Astrocyte (in vitro differentiated cells and primary cell): ENCODE data around the gene RBCK1. TPM values are rescaled to one million over a fixed set of nuclear protein-coding genes. Genes with fewer than 3 reads are reported as not detected.
A peak's percentile ranks its signal among the peaks of the same experiment; 100 is the strongest.

Source experiments
- DNase-seq: peaks from one replicate; pipeline ENCODE4 v3.0.0-alpha.2; 2010; ENCODE audit warnings: low read depth
- FAIRE-seq: peaks from 2 replicates; lab custom pipeline; 2011; peaks lifted over from hg19 to GRCh38; lab: Jason Lieb, UNC
- H2AFZ ChIP-seq: 2 replicates; pipeline ENCODE4 v1.6.0; 2012; ENCODE audit warnings: low read depth, low read length, inconsistent platforms
- H3K27ac ChIP-seq: 2 replicates; pipeline ENCODE4 v1.5.1; 2011; ENCODE audit warnings: low read depth, low read length, inconsistent platforms
- H3K27me3 ChIP-seq: 2 replicates; pipeline ENCODE4 v1.6.0; 2011; ENCODE audit warnings: low read length, inconsistent platforms; ENCODE audit not compliant: insufficient read depth
- H3K36me3 ChIP-seq: 2 replicates; pipeline ENCODE4 v1.5.1; 2011; ENCODE audit warnings: low read length, inconsistent platforms; ENCODE audit not compliant: insufficient read depth
- H3K4me1 ChIP-seq: 2 replicates; pipeline ENCODE4 v1.5.1; 2011; ENCODE audit warnings: low read length, inconsistent platforms; ENCODE audit not compliant: insufficient read depth
- H3K4me2 ChIP-seq: 2 replicates; pipeline ENCODE4 v1.6.0; 2012; ENCODE audit warnings: low read length, inconsistent platforms
- H3K4me3 ChIP-seq: 2 replicates; pipeline ENCODE4 v1.5.1; 2011; ENCODE audit warnings: low read depth, mild to moderate bottlenecking, low read length, inconsistent platforms; ENCODE audit not compliant: insufficient read depth
- H3K79me2 ChIP-seq: 2 replicates; pipeline ENCODE4 v1.6.0; 2012; ENCODE audit warnings: mild to moderate bottlenecking, low read length, inconsistent platforms; ENCODE audit not compliant: insufficient read depth
- H3K9ac ChIP-seq: 2 replicates; pipeline ENCODE4 v1.6.0; 2012; ENCODE audit warnings: mild to moderate bottlenecking, low read length, inconsistent platforms
- H3K9me3 ChIP-seq: 2 replicates; pipeline ENCODE4 v1.5.1; 2012; ENCODE audit warnings: low read depth, mild to moderate bottlenecking, low read length, inconsistent platforms; ENCODE audit not compliant: insufficient read depth
- H4K20me1 ChIP-seq: 2 replicates; pipeline ENCODE4 v1.6.0; 2012; ENCODE audit warnings: low read length, inconsistent platforms; ENCODE audit not compliant: insufficient read depth
- H3K27ac Mint-ChIP-seq: one replicate; pipeline ENCODE4 v1.8.0; 2021; ENCODE audit warnings: mild to moderate bottlenecking, mixed read lengths; ENCODE audit not compliant: unreplicated experiment
- H3K27me3 Mint-ChIP-seq: one replicate; pipeline ENCODE4 v1.8.0; 2021; ENCODE audit warnings: low read depth, mixed read lengths; ENCODE audit not compliant: unreplicated experiment
- H3K36me3 Mint-ChIP-seq: one replicate; pipeline ENCODE4 v1.8.0; 2021; ENCODE audit warnings: low read depth, mixed read lengths; ENCODE audit not compliant: unreplicated experiment
- H3K4me1 Mint-ChIP-seq: one replicate; pipeline ENCODE4 v1.8.0; 2021; ENCODE audit warnings: low read depth, mixed read lengths; ENCODE audit not compliant: unreplicated experiment
- H3K4me3 Mint-ChIP-seq: one replicate; pipeline ENCODE4 v1.8.0; 2021; ENCODE audit warnings: mild to moderate bottlenecking, moderate library complexity, mixed read lengths; ENCODE audit not compliant: unreplicated experiment
- H3K9me3 Mint-ChIP-seq: one replicate; pipeline ENCODE4 v1.8.0; 2021; ENCODE audit warnings: mild to moderate bottlenecking, mixed read lengths; ENCODE audit not compliant: unreplicated experiment
- EZH2 ChIP-seq: IDR thresholded peaks from 2 replicates; pipeline ENCODE4 v1.6.1; 2012; ENCODE audit warnings: mild to moderate bottlenecking, low read length, inconsistent platforms; ENCODE audit not compliant: insufficient read depth
- total RNA-seq: library from RNA; stranded (reverse); gene quantifications from 2 replicates; pipeline ENCODE4 v1.2.1, GENCODE V29; 2021
- TF ChIP-seq, protein P1 (sequence below): IDR thresholded peaks from 2 replicates; pipeline ENCODE4 v1.5.1; 2011; ENCODE audit warnings: low read depth, mild to moderate bottlenecking, inconsistent platforms, low read length, moderate library complexity; ENCODE audit not compliant: insufficient read depth

Gene RBCK1
- total RNA-seq, 1 donor from 2014 or later: 124 TPM

- H3K4me3 Mint-ChIP-seq: no peak overlapping the region
- peaks cover 18% of the 10 kb centered on the region for H3K4me1 Mint-ChIP-seq
- H2AFZ ChIP-seq: no peak overlapping the region
- no peak overlapping the region for H3K4me2 ChIP-seq
- DNase-seq: no peak
- H3K9ac ChIP-seq: no peak overlapping the region
- H3K36me3 ChIP-seq: peaks cover 24% of the 10 kb centered on the region
- peaks cover 26% of the 10 kb centered on the region for H4K20me1 ChIP-seq
- H3K27ac ChIP-seq: no peak overlapping the region
- TF ChIP-seq, protein P1, sequence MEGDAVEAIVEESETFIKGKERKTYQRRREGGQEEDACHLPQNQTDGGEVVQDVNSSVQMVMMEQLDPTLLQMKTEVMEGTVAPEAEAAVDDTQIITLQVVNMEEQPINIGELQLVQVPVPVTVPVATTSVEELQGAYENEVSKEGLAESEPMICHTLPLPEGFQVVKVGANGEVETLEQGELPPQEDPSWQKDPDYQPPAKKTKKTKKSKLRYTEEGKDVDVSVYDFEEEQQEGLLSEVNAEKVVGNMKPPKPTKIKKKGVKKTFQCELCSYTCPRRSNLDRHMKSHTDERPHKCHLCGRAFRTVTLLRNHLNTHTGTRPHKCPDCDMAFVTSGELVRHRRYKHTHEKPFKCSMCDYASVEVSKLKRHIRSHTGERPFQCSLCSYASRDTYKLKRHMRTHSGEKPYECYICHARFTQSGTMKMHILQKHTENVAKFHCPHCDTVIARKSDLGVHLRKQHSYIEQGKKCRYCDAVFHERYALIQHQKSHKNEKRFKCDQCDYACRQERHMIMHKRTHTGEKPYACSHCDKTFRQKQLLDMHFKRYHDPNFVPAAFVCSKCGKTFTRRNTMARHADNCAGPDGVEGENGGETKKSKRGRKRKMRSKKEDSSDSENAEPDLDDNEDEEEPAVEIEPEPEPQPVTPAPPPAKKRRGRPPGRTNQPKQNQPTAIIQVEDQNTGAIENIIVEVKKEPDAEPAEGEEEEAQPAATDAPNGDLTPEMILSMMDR: no peak
- TF ChIP-seq EZH2: no peak
- H3K27me3 Mint-ChIP-seq: no peaks in the 10 kb centered on the region
- H3K27me3 ChIP-seq: no peaks in the 10 kb centered on the region
- peaks cover 28% of the 10 kb centered on the region for H3K36me3 Mint-ChIP-seq
- no peaks in the 10 kb centered on the region for H3K79me2 ChIP-seq
- H3K9me3 Mint-ChIP-seq: no peaks in the 10 kb centered on the region
- no peaks in the 10 kb centered on the region for H3K4me1 ChIP-seq
- H3K27ac Mint-ChIP-seq: no peak overlapping the region
- H3K4me3 ChIP-seq: no peak overlapping the region
- FAIRE-seq: no peak
- H3K9me3 ChIP-seq: no peaks in the 10 kb centered on the region
Measured at GRCh38 chr20:432208-432607, 24.1 kb downstream of the RBCK1 start.

- Histone ChIP-seq H3K4me3 (no peak overlapping the region), H3K4me1 (no peaks in the 10 kb centered on the region), H3K9me3 (no peaks in the 10 kb centered on the region), H4K20me1 (peaks cover 29% of the 10 kb centered on the region), H3K9ac (no peak overlapping the region), H3K4me2 (no peak overlapping the region), H3K27ac (no peak overlapping the region), H3K27me3 (no peaks in the 10 kb centered on the region), H3K36me3 (peaks cover 26% of the 10 kb centered on the region), H3K79me2 (no peaks in the 10 kb centered on the region), H2AFZ (no peak overlapping the region)
- no peak for FAIRE-seq
- Mint-ChIP-seq H3K27ac (peak overlapping the region; percentile 53), H3K9me3 (no peaks in the 10 kb centered on the region), H3K4me3 (no peak overlapping the region), H3K4me1 (peaks cover 18% of the 10 kb centered on the region), H3K27me3 (no peaks in the 10 kb centered on the region), H3K36me3 (peaks cover 28% of the 10 kb centered on the region)
- TF ChIP-seq, protein P1: no peak
- no peak for TF ChIP-seq EZH2
- no peak for DNase-seq
Measured at GRCh38 chr20:432677-433299, 24.7 kb downstream of the RBCK1 start.

DNA sequence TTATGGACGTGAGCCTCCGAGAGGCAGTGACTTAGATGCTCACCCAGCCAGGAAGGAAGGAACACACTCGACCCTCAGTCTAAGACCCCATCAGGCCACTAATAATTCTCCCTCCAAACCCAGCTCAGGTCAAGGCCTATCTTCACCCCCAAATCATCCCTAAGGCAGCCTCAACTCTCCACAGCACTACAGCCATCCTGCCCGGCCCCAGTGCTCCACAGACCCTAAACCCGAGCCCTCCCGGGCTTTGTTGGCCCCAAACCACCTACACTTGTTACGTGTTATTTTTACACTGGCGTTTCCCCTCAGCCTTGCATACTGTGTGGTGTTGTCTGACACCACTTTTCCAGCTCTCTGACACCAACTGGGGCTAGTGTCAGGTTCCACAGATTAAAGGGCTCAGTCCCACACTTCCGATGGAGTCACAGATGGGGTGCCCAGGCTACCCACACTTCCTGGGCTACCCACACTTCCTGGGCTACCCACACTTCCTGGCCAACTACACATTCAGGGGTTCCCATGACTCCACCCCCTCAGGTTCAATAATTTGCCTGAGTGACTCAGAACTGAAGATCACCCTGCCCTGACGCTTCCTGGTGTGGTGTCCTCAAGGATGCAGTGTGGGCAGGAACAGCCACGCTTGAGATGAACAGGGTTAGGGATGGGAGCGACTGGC is 25.3 kb downstream of the RBCK1 start:
- Histone ChIP-seq H3K27ac (no peak overlapping the region), H3K9me3 (no peaks in the 10 kb centered on the region), H3K79me2 (no peaks in the 10 kb centered on the region), H2AFZ (no peak overlapping the region), H3K4me3 (no peak overlapping the region), H3K27me3 (no peaks in the 10 kb centered on the region), H3K4me1 (no peaks in the 10 kb centered on the region), H3K36me3 (peaks cover 26% of the 10 kb centered on the region), H4K20me1 (peaks cover 32% of the 10 kb centered on the region), H3K4me2 (no peak overlapping the region), H3K9ac (no peak overlapping the region)
- Mint-ChIP-seq H3K4me3 (no peak overlapping the region), H3K27me3 (no peaks in the 10 kb centered on the region), H3K36me3 (peaks cover 26% of the 10 kb centered on the region), H3K4me1 (peaks cover 15% of the 10 kb centered on the region), H3K27ac (peak overlapping the region; percentile 16), H3K9me3 (no peaks in the 10 kb centered on the region)
- no peak for DNase-seq
- no peak for FAIRE-seq
- no peak for TF ChIP-seq EZH2
- TF ChIP-seq, protein P1: no peak
